Naive thymus-derived CD4-positive, alpha-beta T cell (primary cell): ENCODE results near the gene TP73. TPM values are rescaled to one million over a fixed set of nuclear protein-coding genes. Genes with fewer than 3 reads are reported as not detected.

Source experiments
- ATAC-seq: fragments of 150-1000 bp; cut with Tn5 transposase; 2 replicates; pipeline ENCODE4 v1.10.0; 2021; ENCODE audit warnings: mild to moderate bottlenecking, moderate library complexity
- CTCF ChIA-PET: fragments of 350-600 bp; sonication (Branson Sonifier 250); formaldehyde crosslinking; loops from one replicate; lab custom pipeline; 2021; ENCODE audit warnings: antibody characterized with exemption; lab: Charles Lee
- POLR2A ChIA-PET: fragments of 350-600 bp; sonication (Branson Sonifier 250); formaldehyde crosslinking; loops from one replicate; lab custom pipeline; 2021; ENCODE audit warnings: antibody characterized with exemption, inconsistent platforms; lab: Charles Lee
- DNase-seq, 9 donors: peaks; one replicate each; pipeline versions ENCODE4 v3.0.0 to v3.0.0-alpha.2; 2020 to 2022; ENCODE audit warnings: mixed read lengths in 1 of 9
- H3K27ac ChIP-seq: one replicate; pipeline ENCODE4 v1.7.0; 2013; ENCODE audit warnings: mild to moderate bottlenecking, low read depth, low read length, moderate library complexity
- H3K27me3 ChIP-seq, 2 donors: one replicate each; pipeline ENCODE4 v1.7.0; 2013; ENCODE audit warnings: low read length in 2 of 2, mild to moderate bottlenecking in 2 of 2, moderate library complexity in 2 of 2; ENCODE audit not compliant: control insufficient read depth in 2 of 2, insufficient read depth in 2 of 2
- H3K36me3 ChIP-seq, 3 experiments: 1 replicate in 2 of 3; 2 replicates in 1 of 3; pipeline ENCODE4 v1.7.0; 2013; ENCODE audit warnings: low read length in 3 of 3, mild to moderate bottlenecking in 3 of 3, moderate library complexity in 1 of 3; ENCODE audit not compliant: insufficient read depth in 3 of 3, control insufficient read depth in 2 of 3
- H3K4me1 ChIP-seq, 2 donors: one replicate each; pipeline ENCODE4 v1.7.0; 2013; ENCODE audit warnings: low read length in 2 of 2, mild to moderate bottlenecking in 2 of 2, moderate library complexity in 1 of 2; ENCODE audit not compliant: control insufficient read depth in 2 of 2, insufficient read depth in 2 of 2
- H3K4me3 ChIP-seq: 2 replicates; pipeline ENCODE4 v1.7.0; 2013; ENCODE audit warnings: mild to moderate bottlenecking, low read length
- H3K9me3 ChIP-seq, 3 experiments: 1 replicate in 2 of 3; 2 replicates in 1 of 3; pipeline ENCODE4 v1.7.0; 2013; ENCODE audit warnings: low read length in 3 of 3; ENCODE audit not compliant: control insufficient read depth in 2 of 3
- H3K27ac Mint-ChIP-seq, 9 donors: one replicate each; pipeline ENCODE4 v1.8.0; 2020 to 2022; ENCODE audit warnings: mixed read lengths in 9 of 9, mild to moderate bottlenecking in 8 of 9, moderate library complexity in 5 of 9, inconsistent platforms in 2 of 9
- H3K27me3 Mint-ChIP-seq, 5 donors: one replicate each; pipeline ENCODE4 v1.8.0; 2021 to 2022; ENCODE audit warnings: mixed read lengths in 5 of 5, mild to moderate bottlenecking in 1 of 5
- H3K36me3 Mint-ChIP-seq, 5 donors: one replicate each; pipeline ENCODE4 v1.8.0; 2020 to 2022; ENCODE audit warnings: mixed read lengths in 5 of 5, mild to moderate bottlenecking in 3 of 5, inconsistent platforms in 1 of 5
- H3K4me1 Mint-ChIP-seq, 7 donors: one replicate each; pipeline ENCODE4 v1.8.0; 2020 to 2022; ENCODE audit warnings: mixed read lengths in 7 of 7, mild to moderate bottlenecking in 3 of 7, inconsistent platforms in 1 of 7
- H3K4me3 Mint-ChIP-seq, 10 donors: one replicate each; pipeline ENCODE4 v1.8.0; 2020 to 2022; ENCODE audit warnings: mild to moderate bottlenecking in 10 of 10, mixed read lengths in 10 of 10, moderate library complexity in 6 of 10, inconsistent platforms in 2 of 10
- H3K9me3 Mint-ChIP-seq, 11 donors: one replicate each; pipeline ENCODE4 v1.8.0; 2020 to 2022; ENCODE audit warnings: mixed read lengths in 11 of 11, mild to moderate bottlenecking in 4 of 11, inconsistent platforms in 1 of 11, moderate library complexity in 1 of 11
- intact Hi-C, 2 donors: fragments of 100-400 bp; cut with micrococcal nuclease; formaldehyde crosslinking; loops; one replicate each; pipeline ENCODE4 v1.15.1; 2023
- polyA plus RNA-seq, 2 donors: library from polyadenylated mRNA; unstranded; fragments of 300-500 nt; fragmentation: Illumina TruSeq; gene quantifications; one replicate each; pipeline ENCODE4 v1.2.3, GENCODE V29; 2021
- total RNA-seq, 6 experiments: library from RNA in 5 of 6; stranded (reverse) in 5 of 6; gene quantifications; 1 replicate in 5 of 6; 2 replicates in 1 of 6; pipeline ENCODE4 v1.2.3 and lab custom pipeline; 2021 to 2026

The TP73 gene
- total and polyA plus RNA-seq, 7 experiments from 2014 or later: 0.03 to 2.4 (median 0.15) TPM; not detected in 2

- ATAC-seq: no peak
- ChIA-PET CTCF (no interaction called here), POLR2A (no interaction called here)
- Mint-ChIP-seq H3K4me3 (no peak overlapping the region), H3K27me3 (no peaks in the 10 kb centered on the region), H3K9me3 (no peaks in the 10 kb centered on the region), H3K36me3 (no peaks in the 10 kb centered on the region), H3K4me1 (peaks cover 0 to 4% (median 0%) of the 10 kb centered on the region in 7 donors), H3K27ac (no peak overlapping the region)
- Histone ChIP-seq H3K27ac (no peak overlapping the region), H3K4me1 (no peaks in the 10 kb centered on the region), H3K9me3 (no peaks in the 10 kb centered on the region), H3K36me3 (no peaks in the 10 kb centered on the region), H3K27me3 (no peaks in the 10 kb centered on the region), H3K4me3 (no peak overlapping the region)
- DNase-seq: no peak
- intact Hi-C loops: no loop called here
Observed at GRCh38 chr1:3685906-3686305, 33.6 kb downstream of the TP73 start.

DNA sequence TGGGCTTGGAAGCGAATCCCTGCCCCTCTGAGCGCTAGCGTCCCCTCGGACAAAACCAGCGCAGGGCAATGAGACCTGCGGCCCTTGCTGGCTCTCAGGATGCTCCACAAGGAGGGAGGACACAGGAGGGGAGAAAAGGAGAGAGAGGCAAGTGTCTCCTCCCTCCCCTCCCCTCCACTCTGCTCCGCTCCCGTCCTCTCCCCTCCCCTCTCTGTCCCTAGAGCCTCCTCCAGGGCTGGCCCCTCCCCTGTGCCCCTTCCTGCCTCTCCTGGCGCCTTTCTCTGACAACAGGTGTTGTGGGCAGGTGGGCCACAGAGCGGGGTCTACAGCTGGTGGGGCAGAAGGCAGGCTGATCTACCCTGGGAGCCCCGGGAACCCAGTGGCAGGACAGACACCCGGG lies 35.2 kb downstream of the TP73 start:
- ATAC-seq: no peak
- POLR2A ChIA-PET: no interaction called here
- peaks cover 0 to 1% (median 0%) of the 10 kb centered on the region in 5 donors for H3K36me3 Mint-ChIP-seq
- Histone ChIP-seq H3K4me3 (no peak overlapping the region), H3K9me3 (no peaks in the 10 kb centered on the region), H3K27ac (no peak overlapping the region), H3K27me3 (no peaks in the 10 kb centered on the region), H3K4me1 (no peaks in the 10 kb centered on the region), H3K36me3 (no peaks in the 10 kb centered on the region)
- CTCF ChIA-PET: no interaction called here
- peaks cover 0 to 4% (median 0%) of the 10 kb centered on the region in 7 donors for H3K4me1 Mint-ChIP-seq
- intact Hi-C loops: no loop called here
- no peak for DNase-seq
- no peak overlapping the region for H3K27ac Mint-ChIP-seq
- no peak overlapping the region for H3K4me3 Mint-ChIP-seq
- no peaks in the 10 kb centered on the region for H3K9me3 Mint-ChIP-seq
- H3K27me3 Mint-ChIP-seq: no peaks in the 10 kb centered on the region

DNA sequence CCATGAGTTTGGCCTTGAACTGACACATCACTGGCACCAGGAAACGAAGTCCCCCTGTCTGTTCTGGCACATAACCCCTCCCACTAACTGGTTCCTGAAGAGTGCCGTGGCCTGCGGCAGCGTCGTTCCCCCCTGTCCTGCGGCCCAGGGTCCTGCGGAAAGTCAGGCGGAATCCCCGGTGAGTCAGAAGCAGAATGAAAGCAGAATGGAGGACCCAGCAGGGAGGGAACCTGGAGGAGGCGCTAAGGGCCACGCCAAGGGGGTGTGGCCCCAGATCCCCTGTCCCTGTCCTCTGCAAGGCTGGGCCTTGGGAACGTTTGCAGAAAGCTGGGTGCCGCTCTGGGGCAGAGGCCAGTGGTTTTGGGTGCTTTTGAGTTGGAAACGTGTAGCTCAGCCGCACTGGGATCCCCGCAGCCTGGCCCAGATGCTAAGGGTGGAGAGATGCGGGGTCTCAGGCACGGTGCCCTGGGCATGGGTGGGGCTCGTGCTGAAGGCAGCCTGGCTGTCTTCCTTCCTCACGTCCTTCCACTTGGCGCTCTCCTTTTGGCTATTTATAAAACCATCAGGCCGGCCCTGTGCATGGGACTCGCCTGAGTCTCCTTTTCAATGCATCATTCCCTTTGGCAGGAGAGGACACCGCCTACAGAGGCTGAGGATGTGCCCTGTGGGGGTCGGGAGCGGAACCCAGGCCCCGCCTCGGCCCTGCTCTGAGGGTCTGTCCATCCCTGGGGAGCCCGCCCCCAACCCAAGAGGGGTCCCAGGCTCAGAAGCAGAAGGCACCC lies 36.2 kb downstream of the TP73 start:
- Histone ChIP-seq H3K27ac (no peak overlapping the region), H3K4me1 (no peaks in the 10 kb centered on the region), H3K9me3 (no peaks in the 10 kb centered on the region), H3K36me3 (no peaks in the 10 kb centered on the region), H3K4me3 (no peak overlapping the region), H3K27me3 (no peaks in the 10 kb centered on the region)
- ATAC-seq (peak; percentile 26), DNase-seq (no peak)
- no peaks in the 10 kb centered on the region for H3K4me1 Mint-ChIP-seq
- intact Hi-C loops: no loop called here
- POLR2A ChIA-PET: no interaction called here
- H3K9me3 Mint-ChIP-seq: no peaks in the 10 kb centered on the region
- CTCF ChIA-PET: no interaction called here
- H3K4me3 Mint-ChIP-seq: no peak overlapping the region
- H3K36me3 Mint-ChIP-seq: peaks cover 0 to 1% (median 0%) of the 10 kb centered on the region in 5 donors
- no peaks in the 10 kb centered on the region for H3K27me3 Mint-ChIP-seq
- no peak overlapping the region for H3K27ac Mint-ChIP-seq

DNA sequence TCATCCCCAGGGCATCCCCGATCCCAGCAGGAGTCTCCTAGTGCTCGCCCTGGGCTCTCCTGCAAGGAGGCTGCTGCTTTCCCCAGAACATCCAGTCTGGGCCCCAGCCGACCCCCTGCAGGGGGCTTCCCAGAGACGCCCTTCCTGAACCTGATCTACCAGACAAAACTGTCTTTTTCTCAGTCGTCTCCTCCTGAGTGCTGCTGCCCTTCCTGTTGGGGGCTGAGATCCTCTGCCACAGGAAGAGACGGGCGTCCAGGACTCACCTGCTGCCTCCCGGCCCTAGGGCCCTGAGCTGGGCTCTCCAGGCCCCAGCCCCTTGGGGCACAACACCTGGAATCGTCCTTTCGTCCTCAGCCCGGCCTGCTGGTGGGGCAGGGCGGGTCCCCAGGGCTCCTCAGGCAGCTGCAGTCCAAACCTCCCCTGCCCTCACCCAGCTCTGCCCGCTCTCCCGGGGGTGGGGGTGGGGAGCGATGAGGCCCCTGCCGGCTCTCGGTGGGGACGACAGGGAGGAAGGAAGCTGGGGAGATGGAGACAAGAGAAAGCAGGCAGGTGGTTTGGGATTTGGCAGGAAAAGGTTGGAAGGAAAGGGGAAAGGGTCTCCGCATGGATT lies 36.9 kb downstream of the TP73 start:
- no peak overlapping the region for H3K27ac ChIP-seq
- Mint-ChIP-seq H3K36me3 (peaks cover 0 to 1% (median 0%) of the 10 kb centered on the region in 5 donors), H3K9me3 (no peaks in the 10 kb centered on the region), H3K27me3 (no peaks in the 10 kb centered on the region), H3K4me1 (no peaks in the 10 kb centered on the region), H3K4me3 (no peak overlapping the region), H3K27ac (no peak overlapping the region)
- no peaks in the 10 kb centered on the region for H3K27me3 ChIP-seq
- H3K36me3 ChIP-seq: no peaks in the 10 kb centered on the region
- ChIA-PET POLR2A (no interaction called here), CTCF (no interaction called here)
- intact Hi-C loops: no loop called here
- H3K9me3 ChIP-seq: no peaks in the 10 kb centered on the region
- ATAC-seq (no peak), DNase-seq (no peak)
- H3K4me3 ChIP-seq: no peak overlapping the region
- no peaks in the 10 kb centered on the region for H3K4me1 ChIP-seq

- Mint-ChIP-seq H3K4me1 (peaks cover 0 to 2% (median 0%) of the 10 kb centered on the region in 7 donors), H3K27ac (no peak overlapping the region), H3K27me3 (peaks cover 0 to under 1% (median 0%) of the 10 kb centered on the region in 5 donors), H3K36me3 (peaks cover 0 to 1% (median 0%) of the 10 kb centered on the region in 5 donors), H3K9me3 (no peaks in the 10 kb centered on the region), H3K4me3 (no peak overlapping the region)
- no peak for DNase-seq
- no peak overlapping the region for H3K27ac ChIP-seq
- no peaks in the 10 kb centered on the region for H3K4me1 ChIP-seq
- intact Hi-C loops: no loop called here
- CTCF ChIA-PET: no interaction called here
- H3K27me3 ChIP-seq: no peaks in the 10 kb centered on the region
- ATAC-seq: no peak
- H3K9me3 ChIP-seq: no peaks in the 10 kb centered on the region
- H3K4me3 ChIP-seq: no peak overlapping the region
- POLR2A ChIA-PET: no interaction called here
- H3K36me3 ChIP-seq: no peaks in the 10 kb centered on the region
Observed at GRCh38 chr1:3690282-3691065, 38.2 kb downstream of the TP73 start.

DNA sequence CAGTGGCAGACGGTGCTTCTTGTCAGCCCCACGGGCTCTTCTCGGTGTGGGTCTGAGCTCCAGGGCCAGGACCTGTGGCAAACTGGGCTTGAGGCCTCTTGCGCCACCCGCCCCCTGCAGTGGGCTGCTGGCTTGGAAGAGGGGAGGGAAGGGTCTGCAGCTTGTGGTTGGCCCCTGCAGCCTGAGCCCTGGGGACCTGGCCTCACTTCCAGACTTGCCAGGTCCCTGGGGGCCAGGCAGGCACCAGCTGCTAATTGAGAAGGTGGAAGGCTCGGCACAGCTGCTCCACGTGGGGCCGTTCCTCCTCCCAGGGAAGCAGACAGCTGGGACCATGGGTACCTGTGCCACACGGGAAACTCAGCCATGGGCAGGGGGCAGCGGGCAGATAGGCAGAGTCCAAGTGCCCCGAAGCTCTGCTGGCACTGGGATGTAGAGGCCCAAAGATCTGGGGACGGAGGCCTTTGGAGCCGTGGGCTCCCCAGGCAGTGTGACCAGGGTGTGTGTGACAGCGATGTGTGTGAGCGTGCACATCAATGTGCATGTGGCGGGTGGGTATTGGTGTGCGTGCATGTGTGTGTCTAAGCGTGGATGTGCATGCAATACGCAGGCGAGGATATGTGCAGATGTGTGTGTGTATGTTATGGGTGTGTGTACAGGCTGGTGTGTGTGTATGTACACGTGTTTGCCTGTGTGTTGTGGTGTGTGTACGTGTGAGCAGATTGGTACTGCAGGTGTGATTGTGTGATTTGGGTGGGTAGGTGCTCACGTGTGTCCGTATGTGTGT lies 39.3 kb downstream of the TP73 start:
- Mint-ChIP-seq H3K27ac (peak overlapping the region in 1 of 9 donors; percentile 38), H3K4me1 (peaks cover 0 to 11% (median 0%) of the 10 kb centered on the region in 7 donors), H3K27me3 (peaks cover 0 to 10% (median 4%) of the 10 kb centered on the region in 5 donors), H3K9me3 (no peaks in the 10 kb centered on the region), H3K4me3 (peak overlapping the region in 1 of 10 donors; percentile 56), H3K36me3 (peaks cover 0 to 1% (median 0%) of the 10 kb centered on the region in 5 donors)
- ATAC-seq: no peak
- Histone ChIP-seq H3K36me3 (no peaks in the 10 kb centered on the region), H3K9me3 (no peaks in the 10 kb centered on the region), H3K27ac (no peak overlapping the region), H3K4me3 (no peak overlapping the region), H3K4me1 (no peaks in the 10 kb centered on the region), H3K27me3 (no peaks in the 10 kb centered on the region)
- intact Hi-C loops: no loop called here
- DNase-seq: no peak
- CTCF ChIA-PET: no interaction called here
- POLR2A ChIA-PET: no interaction called here
